HEK293 (cell line): ENCODE data around the gene TIMM10B.

Experiments
- CTCF ChIA-PET: fragments of 350-600 bp; formaldehyde crosslinking; extraction: SDS; loops from one replicate; lab custom pipeline; 2021; ENCODE audit warnings: antibody characterized with exemption; lab: Yijun Ruan, JAX
- POLR2A ChIA-PET: fragments of 300-600 bp; formaldehyde crosslinking; extraction: SDS; loops from one replicate; lab custom pipeline; 2020; ENCODE audit warnings: antibody characterized with exemption, inconsistent platforms; lab: Yijun Ruan, JAX
- H3K27ac ChIP-seq: fragments of 200-500 bp; sonication (Bioruptor generic); 2 replicates; pipeline ENCODE4 v1.5.1; 2014; ENCODE audit warnings: low read depth, low read length, control low read depth, inconsistent platforms; ENCODE audit errors: extremely low read depth
- H3K36me3 ChIP-seq, 2 experiments: fragments of 200-500 bp in 1 of 2; sonication (Bioruptor generic) in 1 of 2; 1 replicate in 1 of 2; 2 replicates in 1 of 2; pipeline ENCODE4 v1.5.1; 2014 to 2017; ENCODE audit warnings: inconsistent platforms in 2 of 2, low read length in 2 of 2; ENCODE audit not compliant: control insufficient read depth in 2 of 2, insufficient read depth in 1 of 2
- H3K4me1 ChIP-seq: fragments of 200-500 bp; sonication (Bioruptor generic); 2 replicates; pipeline ENCODE4 v1.5.1; 2014; ENCODE audit warnings: mild to moderate bottlenecking, low read length, inconsistent platforms; ENCODE audit not compliant: control insufficient read depth, insufficient read depth
- H3K4me3 ChIP-seq: 2 replicates; pipeline ENCODE4 v1.5.1; 2011; ENCODE audit warnings: low read depth, mild to moderate bottlenecking, control low read depth, low read length, moderate library complexity
- H3K9me3 ChIP-seq: fragments of 200-500 bp; sonication (Bioruptor generic); 2 replicates; pipeline ENCODE4 v1.5.1; 2014; ENCODE audit warnings: low read depth, low read length, inconsistent platforms; ENCODE audit not compliant: control insufficient read depth, insufficient read depth
- GLIS1 ChIP-seq: fragments of 450-650 bp; formaldehyde crosslinking; IDR thresholded peaks from 2 replicates; pipeline ENCODE4 v1.5.1; 2016; ENCODE audit warnings: missing biosample characterization, missing genetic modification characterization
- IKZF3 ChIP-seq: fragments of 450-650 bp; IDR thresholded peaks from 2 replicates; pipeline ENCODE4 v1.5.0; 2018; ENCODE audit warnings: missing biosample characterization, mild to moderate bottlenecking, missing genetic modification characterization, moderate library complexity
- PRDM1 ChIP-seq: fragments of 450-650 bp; formaldehyde crosslinking; IDR thresholded peaks from 2 replicates; pipeline ENCODE4; 2016; ENCODE audit warnings: missing biosample characterization, missing genetic modification characterization
- SP2 ChIP-seq: fragments of 450-650 bp; formaldehyde crosslinking; IDR thresholded peaks from 2 replicates; pipeline ENCODE4 v1.5.1; 2016; ENCODE audit warnings: missing biosample characterization, missing genetic modification characterization
- ZNF133 ChIP-seq: fragments of 450-650 bp; formaldehyde crosslinking; IDR thresholded peaks from 2 replicates; pipeline ENCODE4 v1.5.1; 2016; ENCODE audit warnings: missing biosample characterization, missing genetic modification characterization
- ZNF184 ChIP-seq: fragments of 450-650 bp; IDR thresholded peaks from 2 replicates; pipeline ENCODE4 v1.5.1; 2018; ENCODE audit warnings: missing biosample characterization, mild to moderate bottlenecking, missing genetic modification characterization
- ZNF658 ChIP-seq: fragments of 450-650 bp; formaldehyde crosslinking; IDR thresholded peaks from 2 replicates; pipeline ENCODE4; 2016; ENCODE audit warnings: missing biosample characterization, missing genetic modification characterization
- ZNF843 ChIP-seq: fragments of 450-650 bp; formaldehyde crosslinking; IDR thresholded peaks from 2 replicates; pipeline ENCODE4 v1.5.1; 2016; ENCODE audit warnings: missing biosample characterization, missing genetic modification characterization
- TF ChIP-seq, protein P1 (sequence below): fragments of 450-650 bp; formaldehyde crosslinking; IDR thresholded peaks from 2 replicates; pipeline ENCODE4 v1.5.1; 2016; ENCODE audit warnings: missing biosample characterization, missing genetic modification characterization
- TF ChIP-seq, protein P2 (sequence below): fragments of 450-650 bp; formaldehyde crosslinking; IDR thresholded peaks from 2 replicates; pipeline ENCODE4 v1.5.1; 2016; ENCODE audit warnings: missing biosample characterization, missing genetic modification characterization
- TF ChIP-seq, protein P3 (sequence below): fragments of 450-650 bp; formaldehyde crosslinking; IDR thresholded peaks from 2 replicates; pipeline ENCODE4 v1.5.1; 2016; ENCODE audit warnings: missing biosample characterization, missing genetic modification characterization
- TF ChIP-seq, protein P4 (sequence below): fragments of 450-650 bp; formaldehyde crosslinking; IDR thresholded peaks from 2 replicates; pipeline ENCODE4 v1.5.1; 2016; ENCODE audit warnings: missing biosample characterization, missing genetic modification characterization
- TF ChIP-seq, protein P5 (sequence below): fragments of 450-650 bp; formaldehyde crosslinking; IDR thresholded peaks from 2 replicates; pipeline ENCODE4 v1.5.1; 2016; ENCODE audit warnings: missing biosample characterization, missing genetic modification characterization

Gene TIMM10B

DNA sequence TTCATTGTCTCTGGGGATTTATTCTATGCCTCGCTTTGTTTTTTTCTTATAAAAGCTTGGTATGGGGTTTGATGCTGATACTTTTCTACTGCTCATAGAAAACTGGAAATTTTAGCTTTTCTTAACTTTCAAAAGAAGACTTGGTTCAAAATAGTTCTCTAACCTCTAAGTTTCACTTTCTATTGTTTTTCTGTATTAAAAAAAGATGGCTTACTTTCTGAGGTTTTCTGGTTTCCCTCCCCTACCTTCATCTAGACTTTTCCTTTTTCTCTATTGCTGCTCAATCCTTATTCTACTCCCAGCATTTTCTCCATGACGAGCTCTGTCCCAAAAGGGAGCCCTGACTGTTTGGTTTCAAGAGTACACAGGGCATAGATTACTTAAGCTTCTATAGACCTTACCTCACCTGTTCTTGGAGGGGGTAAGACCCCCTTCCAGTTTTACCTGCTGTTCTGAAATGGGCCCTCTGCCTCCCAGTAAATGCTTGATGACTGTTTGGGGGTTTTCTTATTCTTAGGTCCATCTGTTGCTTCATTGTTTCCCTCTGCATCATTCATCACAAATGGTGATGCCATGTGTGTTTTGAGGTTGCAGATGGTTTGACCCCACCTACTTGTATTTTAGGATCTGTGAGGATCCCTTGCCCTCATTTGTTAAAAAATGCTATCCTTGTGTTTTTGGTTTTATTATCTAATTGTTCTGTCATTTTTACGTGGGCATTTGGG, 45.3 kb downstream of the TIMM10B start:
- Histone ChIP-seq H3K4me3 (no peak overlapping the region), H3K27ac (no peak overlapping the region)

DNA sequence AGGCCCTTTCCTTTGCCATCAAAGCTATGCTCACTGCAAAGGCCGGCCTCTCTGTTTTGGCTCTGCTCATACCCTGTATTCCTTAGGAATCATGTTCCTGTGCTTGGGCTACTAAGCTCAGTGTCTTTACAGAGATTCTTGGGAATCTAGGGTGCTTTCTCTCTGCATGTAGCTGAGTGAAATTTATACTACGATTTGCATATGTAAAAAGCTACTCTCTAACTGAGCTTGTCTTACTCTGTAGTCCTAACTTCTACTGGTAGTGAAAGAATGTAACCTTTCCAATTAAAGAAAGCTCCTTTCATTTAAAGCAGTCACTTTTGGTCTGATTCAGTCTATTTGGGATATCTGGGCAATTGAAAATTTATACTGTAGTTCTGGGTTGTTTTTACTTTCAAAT, 48.0 kb downstream of the TIMM10B start:
- Histone ChIP-seq H3K36me3 (peaks cover 0 to 34% of the 10 kb centered on the region in 2 experiments; a peak in 1 of 3 replicates), H3K27ac (no peak overlapping the region), H3K9me3 (no peaks in the 10 kb centered on the region), H3K4me1 (no peaks in the 10 kb centered on the region), H3K4me3 (no peak overlapping the region)
- POLR2A ChIA-PET = no interaction called here
- CTCF ChIA-PET = interaction anchor here (0.6 to 5.3 kb wide), 6 partner anchors 83 to 854 kb away, joined by 3 to 44 read pairs (median 18); partner anchors contain the start of gene MRPL17
- TF ChIP-seq, protein P1, sequence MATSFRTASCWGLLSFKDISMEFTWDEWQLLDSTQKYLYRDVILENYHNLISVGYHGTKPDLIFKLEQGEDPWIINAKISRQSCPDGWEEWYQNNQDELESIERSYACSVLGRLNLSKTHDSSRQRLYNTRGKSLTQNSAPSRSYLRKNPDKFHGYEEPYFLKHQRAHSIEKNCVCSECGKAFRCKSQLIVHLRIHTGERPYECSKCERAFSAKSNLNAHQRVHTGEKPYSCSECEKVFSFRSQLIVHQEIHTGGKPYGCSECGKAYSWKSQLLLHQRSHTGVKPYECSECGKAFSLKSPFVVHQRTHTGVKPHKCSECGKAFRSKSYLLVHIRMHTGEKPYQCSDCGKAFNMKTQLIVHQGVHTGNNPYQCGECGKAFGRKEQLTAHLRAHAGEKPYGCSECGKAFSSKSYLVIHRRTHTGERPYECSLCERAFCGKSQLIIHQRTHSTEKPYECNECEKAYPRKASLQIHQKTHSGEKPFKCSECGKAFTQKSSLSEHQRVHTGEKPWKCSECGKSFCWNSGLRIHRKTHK = no peak
- TF ChIP-seq IKZF3 (tag by site-specific recombination) = no peak
- TF ChIP-seq PRDM1 (tag by site-specific recombination) = 0 out of 2 replicates have a peak, but pooled peaks have one; percentile 11

More for the DNA sequence above, 45.3 kb downstream of the TIMM10B start:
- no peak for TF ChIP-seq ZNF133 (tag by site-specific recombination)
- no peak for TF ChIP-seq ZNF184 (tag by site-specific recombination)
- no peak for TF ChIP-seq SP2 (tag by site-specific recombination)
- TF ChIP-seq, protein P2, sequence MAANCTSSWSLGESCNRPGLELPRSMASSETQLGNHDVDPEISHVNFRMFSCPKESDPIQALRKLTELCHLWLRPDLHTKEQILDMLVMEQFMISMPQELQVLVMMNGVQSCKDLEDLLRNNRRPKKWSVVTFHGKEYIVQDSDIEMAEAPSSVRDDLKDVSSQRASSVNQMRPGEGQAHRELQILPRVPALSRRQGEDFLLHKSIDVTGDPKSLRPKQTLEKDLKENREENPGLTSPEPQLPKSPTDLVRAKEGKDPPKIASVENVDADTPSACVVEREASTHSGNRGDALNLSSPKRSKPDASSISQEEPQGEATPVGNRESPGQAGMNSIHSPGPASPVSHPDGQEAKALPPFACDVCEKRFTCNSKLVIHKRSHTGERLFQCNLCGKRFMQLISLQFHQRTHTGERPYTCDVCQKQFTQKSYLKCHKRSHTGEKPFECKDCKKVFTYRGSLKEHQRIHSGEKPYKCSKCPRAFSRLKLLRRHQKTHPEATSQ (tag by site-specific recombination) = no peak
- TF ChIP-seq, protein P3, sequence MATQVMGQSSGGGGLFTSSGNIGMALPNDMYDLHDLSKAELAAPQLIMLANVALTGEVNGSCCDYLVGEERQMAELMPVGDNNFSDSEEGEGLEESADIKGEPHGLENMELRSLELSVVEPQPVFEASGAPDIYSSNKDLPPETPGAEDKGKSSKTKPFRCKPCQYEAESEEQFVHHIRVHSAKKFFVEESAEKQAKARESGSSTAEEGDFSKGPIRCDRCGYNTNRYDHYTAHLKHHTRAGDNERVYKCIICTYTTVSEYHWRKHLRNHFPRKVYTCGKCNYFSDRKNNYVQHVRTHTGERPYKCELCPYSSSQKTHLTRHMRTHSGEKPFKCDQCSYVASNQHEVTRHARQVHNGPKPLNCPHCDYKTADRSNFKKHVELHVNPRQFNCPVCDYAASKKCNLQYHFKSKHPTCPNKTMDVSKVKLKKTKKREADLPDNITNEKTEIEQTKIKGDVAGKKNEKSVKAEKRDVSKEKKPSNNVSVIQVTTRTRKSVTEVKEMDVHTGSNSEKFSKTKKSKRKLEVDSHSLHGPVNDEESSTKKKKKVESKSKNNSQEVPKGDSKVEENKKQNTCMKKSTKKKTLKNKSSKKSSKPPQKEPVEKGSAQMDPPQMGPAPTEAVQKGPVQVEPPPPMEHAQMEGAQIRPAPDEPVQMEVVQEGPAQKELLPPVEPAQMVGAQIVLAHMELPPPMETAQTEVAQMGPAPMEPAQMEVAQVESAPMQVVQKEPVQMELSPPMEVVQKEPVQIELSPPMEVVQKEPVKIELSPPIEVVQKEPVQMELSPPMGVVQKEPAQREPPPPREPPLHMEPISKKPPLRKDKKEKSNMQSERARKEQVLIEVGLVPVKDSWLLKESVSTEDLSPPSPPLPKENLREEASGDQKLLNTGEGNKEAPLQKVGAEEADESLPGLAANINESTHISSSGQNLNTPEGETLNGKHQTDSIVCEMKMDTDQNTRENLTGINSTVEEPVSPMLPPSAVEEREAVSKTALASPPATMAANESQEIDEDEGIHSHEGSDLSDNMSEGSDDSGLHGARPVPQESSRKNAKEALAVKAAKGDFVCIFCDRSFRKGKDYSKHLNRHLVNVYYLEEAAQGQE (tag by site-specific recombination) = no peak
- TF ChIP-seq, protein P4, sequence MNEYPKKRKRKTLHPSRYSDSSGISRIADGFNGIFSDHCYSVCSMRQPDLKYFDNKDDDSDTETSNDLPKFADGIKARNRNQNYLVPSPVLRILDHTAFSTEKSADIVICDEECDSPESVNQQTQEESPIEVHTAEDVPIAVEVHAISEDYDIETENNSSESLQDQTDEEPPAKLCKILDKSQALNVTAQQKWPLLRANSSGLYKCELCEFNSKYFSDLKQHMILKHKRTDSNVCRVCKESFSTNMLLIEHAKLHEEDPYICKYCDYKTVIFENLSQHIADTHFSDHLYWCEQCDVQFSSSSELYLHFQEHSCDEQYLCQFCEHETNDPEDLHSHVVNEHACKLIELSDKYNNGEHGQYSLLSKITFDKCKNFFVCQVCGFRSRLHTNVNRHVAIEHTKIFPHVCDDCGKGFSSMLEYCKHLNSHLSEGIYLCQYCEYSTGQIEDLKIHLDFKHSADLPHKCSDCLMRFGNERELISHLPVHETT = no peak
- H3K9me3 ChIP-seq = no peaks in the 10 kb centered on the region
- H3K4me1 ChIP-seq = no peaks in the 10 kb centered on the region
- peaks cover 0 to 17% of the 10 kb centered on the region in 2 experiments; a peak in 1 of 3 replicates for H3K36me3 ChIP-seq
- CTCF ChIA-PET = interaction anchor here (0.7 to 1.1 kb wide), 3 partner anchors 87 to 156 kb away, joined by 3 to 6 read pairs (median 4); partner anchors contain the start of gene MRPL17
- POLR2A ChIA-PET = no interaction called here

DNA sequence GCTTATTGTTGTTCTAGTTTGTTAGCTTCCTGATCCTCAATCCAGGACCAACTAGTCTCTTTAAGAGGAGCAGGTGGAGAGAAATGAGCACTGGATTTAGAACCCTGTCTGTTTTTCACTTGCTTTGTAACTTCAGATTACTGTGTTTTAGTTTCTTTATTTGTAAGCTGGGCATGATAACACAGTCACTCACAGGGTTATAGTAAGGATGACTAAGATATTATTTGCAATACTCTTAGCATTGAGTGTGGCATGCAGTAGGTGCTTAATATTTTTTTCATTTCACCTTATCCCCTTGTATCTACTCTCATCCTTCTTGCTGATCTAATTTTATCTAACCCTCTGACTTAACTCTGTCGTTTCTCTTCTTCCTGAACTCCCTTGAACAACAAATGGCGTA, 49.5 kb downstream of the TIMM10B start:
- H3K36me3 ChIP-seq = peaks cover 0 to 42% of the 10 kb centered on the region in 2 experiments; a peak in 1 of 3 replicates
- H3K27ac ChIP-seq = no peak overlapping the region
- no peaks in the 10 kb centered on the region for H3K4me1 ChIP-seq
- CTCF ChIA-PET = interaction anchor here (0.5 to 5.3 kb wide), 37 partner anchors 10 to 1050 kb away, joined by 3 to 44 read pairs (median 5); partner anchors contain the start of gene MRPL17
- no peaks in the 10 kb centered on the region for H3K9me3 ChIP-seq
- TF ChIP-seq, protein P5, sequence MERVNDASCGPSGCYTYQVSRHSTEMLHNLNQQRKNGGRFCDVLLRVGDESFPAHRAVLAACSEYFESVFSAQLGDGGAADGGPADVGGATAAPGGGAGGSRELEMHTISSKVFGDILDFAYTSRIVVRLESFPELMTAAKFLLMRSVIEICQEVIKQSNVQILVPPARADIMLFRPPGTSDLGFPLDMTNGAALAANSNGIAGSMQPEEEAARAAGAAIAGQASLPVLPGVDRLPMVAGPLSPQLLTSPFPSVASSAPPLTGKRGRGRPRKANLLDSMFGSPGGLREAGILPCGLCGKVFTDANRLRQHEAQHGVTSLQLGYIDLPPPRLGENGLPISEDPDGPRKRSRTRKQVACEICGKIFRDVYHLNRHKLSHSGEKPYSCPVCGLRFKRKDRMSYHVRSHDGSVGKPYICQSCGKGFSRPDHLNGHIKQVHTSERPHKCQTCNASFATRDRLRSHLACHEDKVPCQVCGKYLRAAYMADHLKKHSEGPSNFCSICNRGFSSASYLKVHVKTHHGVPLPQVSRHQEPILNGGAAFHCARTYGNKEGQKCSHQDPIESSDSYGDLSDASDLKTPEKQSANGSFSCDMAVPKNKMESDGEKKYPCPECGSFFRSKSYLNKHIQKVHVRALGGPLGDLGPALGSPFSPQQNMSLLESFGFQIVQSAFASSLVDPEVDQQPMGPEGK = no peak
- TF ChIP-seq GLIS1 (tag by site-specific recombination) (no peak), ZNF658 (tag by site-specific recombination) (no peak), ZNF843 (tag by site-specific recombination) (no peak), ZNF133 (tag by site-specific recombination) (no peak)
- POLR2A ChIA-PET = interaction anchor here (1.0 to 1.6 kb wide), 3 partner anchors 50 to 153 kb away, joined by 3 to 6 read pairs (median 4); partner anchors contain the start of genes ARFIP2, MRPL17 and TIMM10B
- H3K4me3 ChIP-seq = no peak overlapping the region
